Measurements from ENCODE around the gene RNF213. TPM values are rescaled to one million over a fixed set of nuclear protein-coding genes. Genes with fewer than 3 reads are reported as not detected.

The RNF213 gene
- total RNA-seq, 1 donor from 2014 or later = 120 TPM

- FAIRE-seq = no peak
- no peaks in the 10 kb centered on the region for H3K4me1 ChIP-seq (ENCODE audit: insufficient read depth, low read length)
- no peak overlapping the region for H2AFZ ChIP-seq (ENCODE audit: low read depth, low read length)
- H3K4me3 ChIP-seq (ENCODE audit: insufficient read depth, low read depth, low read length) = no peak overlapping the region
- H3K9me3 Mint-ChIP-seq (ENCODE audit: unreplicated experiment) = no peaks in the 10 kb centered on the region
- H3K27ac Mint-ChIP-seq (ENCODE audit: unreplicated experiment) = no peak overlapping the region
- no peaks in the 10 kb centered on the region for H3K79me2 ChIP-seq (ENCODE audit: insufficient read depth, low read length)
- no peaks in the 10 kb centered on the region for H3K27me3 ChIP-seq (ENCODE audit: insufficient read depth, low read length)
- H3K9ac ChIP-seq (ENCODE audit: low read length) = no peak overlapping the region
- H3K4me1 Mint-ChIP-seq (ENCODE audit: low read depth, unreplicated experiment) = no peaks in the 10 kb centered on the region
- no peak overlapping the region for H3K27ac ChIP-seq (ENCODE audit: low read depth, low read length)
- no peaks in the 10 kb centered on the region for H3K27me3 Mint-ChIP-seq (ENCODE audit: low read depth, unreplicated experiment)
- TF ChIP-seq CTCF (IDR thresholded peaks at IDR 0.05; ENCODE audit: insufficient read depth, low read depth, low read length) (no peak), EZH2 (IDR thresholded peaks at IDR 0.05; ENCODE audit: insufficient read depth, low read length) (no peak)
- no peak overlapping the region for H3K4me2 ChIP-seq (ENCODE audit: low read length)
- H4K20me1 ChIP-seq (ENCODE audit: insufficient read depth, low read length) = no peaks in the 10 kb centered on the region
- peaks cover 37% of the 10 kb centered on the region for H3K36me3 Mint-ChIP-seq (ENCODE audit: low read depth, unreplicated experiment)
- no peak for DNase-seq (ENCODE audit: low read depth)
- no peaks in the 10 kb centered on the region for H3K9me3 ChIP-seq (ENCODE audit: insufficient read depth, low read depth, low read length)
- H3K4me3 Mint-ChIP-seq (ENCODE audit: unreplicated experiment) = no peak overlapping the region
- H3K36me3 ChIP-seq (ENCODE audit: insufficient read depth, low read length) = peaks cover 19% of the 10 kb centered on the region
These were observed 126.4 kb downstream of the RNF213 start for GRCh38 chr17:80387071-80387470.

- H2AFZ ChIP-seq (ENCODE audit: low read depth, low read length) = no peak overlapping the region
- peaks cover 19% of the 10 kb centered on the region for H3K36me3 ChIP-seq (ENCODE audit: insufficient read depth, low read length)
- no peaks in the 10 kb centered on the region for H4K20me1 ChIP-seq (ENCODE audit: insufficient read depth, low read length)
- H3K36me3 Mint-ChIP-seq (ENCODE audit: low read depth, unreplicated experiment) = peaks cover 32% of the 10 kb centered on the region
- no peak overlapping the region for H3K9ac ChIP-seq (ENCODE audit: low read length)
- no peaks in the 10 kb centered on the region for H3K27me3 Mint-ChIP-seq (ENCODE audit: low read depth, unreplicated experiment)
- H3K9me3 Mint-ChIP-seq (ENCODE audit: unreplicated experiment) = no peaks in the 10 kb centered on the region
- no peak overlapping the region for H3K4me2 ChIP-seq (ENCODE audit: low read length)
- FAIRE-seq = no peak
- no peak overlapping the region for H3K27ac Mint-ChIP-seq (ENCODE audit: unreplicated experiment)
- TF ChIP-seq CTCF (IDR thresholded peaks at IDR 0.05; ENCODE audit: insufficient read depth, low read depth, low read length) = no peak
- no peak for TF ChIP-seq EZH2 (IDR thresholded peaks at IDR 0.05; ENCODE audit: insufficient read depth, low read length)
- H3K27me3 ChIP-seq (ENCODE audit: insufficient read depth, low read length) = no peaks in the 10 kb centered on the region
- H3K4me1 Mint-ChIP-seq (ENCODE audit: low read depth, unreplicated experiment) = no peaks in the 10 kb centered on the region
- no peaks in the 10 kb centered on the region for H3K79me2 ChIP-seq (ENCODE audit: insufficient read depth, low read length)
- no peak overlapping the region for H3K4me3 Mint-ChIP-seq (ENCODE audit: unreplicated experiment)
- H3K9me3 ChIP-seq (ENCODE audit: insufficient read depth, low read depth, low read length) = no peaks in the 10 kb centered on the region
- H3K27ac ChIP-seq (ENCODE audit: low read depth, low read length) = no peak overlapping the region
- H3K4me3 ChIP-seq (ENCODE audit: insufficient read depth, low read depth, low read length) = no peak overlapping the region
- no peak for DNase-seq (ENCODE audit: low read depth)
- no peaks in the 10 kb centered on the region for H3K4me1 ChIP-seq (ENCODE audit: insufficient read depth, low read length)
These were observed 127.5 kb downstream of the RNF213 start for GRCh38 chr17:80388175-80388574.

GRCh38 chr17:80388601-80389000, 127.9 kb downstream of the RNF213 start:
- Histone ChIP-seq H2AFZ (ENCODE audit: low read depth, low read length) (no peak overlapping the region), H3K4me1 (ENCODE audit: insufficient read depth, low read length) (no peaks in the 10 kb centered on the region), H3K27ac (ENCODE audit: low read depth, low read length) (no peak overlapping the region), H3K4me3 (ENCODE audit: insufficient read depth, low read depth, low read length) (no peak overlapping the region), H3K9ac (ENCODE audit: low read length) (no peak overlapping the region), H3K79me2 (ENCODE audit: insufficient read depth, low read length) (no peaks in the 10 kb centered on the region), H3K36me3 (ENCODE audit: insufficient read depth, low read length) (peaks cover 21% of the 10 kb centered on the region), H4K20me1 (ENCODE audit: insufficient read depth, low read length) (no peaks in the 10 kb centered on the region), H3K27me3 (ENCODE audit: insufficient read depth, low read length) (no peaks in the 10 kb centered on the region), H3K4me2 (ENCODE audit: low read length) (no peak overlapping the region), H3K9me3 (ENCODE audit: insufficient read depth, low read depth, low read length) (no peaks in the 10 kb centered on the region)
- TF ChIP-seq EZH2 (IDR thresholded peaks at IDR 0.05; ENCODE audit: insufficient read depth, low read length) (no peak), CTCF (IDR thresholded peaks at IDR 0.05; ENCODE audit: insufficient read depth, low read depth, low read length) (no peak)
- Mint-ChIP-seq H3K27ac (ENCODE audit: unreplicated experiment) (no peak overlapping the region), H3K9me3 (ENCODE audit: unreplicated experiment) (no peaks in the 10 kb centered on the region), H3K27me3 (ENCODE audit: low read depth, unreplicated experiment) (no peaks in the 10 kb centered on the region), H3K36me3 (ENCODE audit: low read depth, unreplicated experiment) (peaks cover 31% of the 10 kb centered on the region), H3K4me3 (ENCODE audit: unreplicated experiment) (no peak overlapping the region), H3K4me1 (ENCODE audit: low read depth, unreplicated experiment) (no peaks in the 10 kb centered on the region)
- DNase-seq (ENCODE audit: low read depth) (no peak), FAIRE-seq (no peak)
